ENCODE data around the gene LRRC4C. TPM values are rescaled to one million over a fixed set of nuclear protein-coding genes. Genes with fewer than 3 reads are reported as not detected.

LRRC4C gene
- polyA plus RNA-seq, 1 of the 3 experiments (the other 2 are of a cell fraction), result 0.16 TPM

- Histone ChIP-seq H3K36me3 (replicated peaks in 1 of 2; ENCODE audit: control insufficient read depth in 1 of 2, insufficient read depth in 2 of 2, low read length in 1 of 2) (no peaks in the 10 kb centered on the region), H3K4me2 (no peak overlapping the region), H3K27me3 (ENCODE audit: insufficient read depth) (no peaks in the 10 kb centered on the region), H3K4me1 (ENCODE audit: control insufficient read depth in 1 of 2, insufficient read depth in 2 of 2, low read depth in 1 of 2, low read length in 1 of 2) (no peaks in the 10 kb centered on the region), H3K9me2 (no peaks in the 10 kb centered on the region), H3F3A (replicated peaks; ENCODE audit: insufficient read depth) (no peaks in the 10 kb centered on the region), H3K9ac (no peak overlapping the region), H3K79me2 (ENCODE audit: insufficient read depth) (no peaks in the 10 kb centered on the region), H3K9me3 (no peaks in the 10 kb centered on the region), H2AFZ (ENCODE audit: low read depth) (no peak overlapping the region), H4K20me1 (ENCODE audit: insufficient read depth) (no peaks in the 10 kb centered on the region), H3K4me3 (ENCODE audit: low read depth in 2 of 2, low read length in 1 of 2) (no peak overlapping the region), H3K27ac (ENCODE audit: low read depth in 2 of 2, low read length in 1 of 2) (no peak overlapping the region)
- no peak for DNase-seq
- ChIA-PET POLR2A (no interaction called here), CTCF (no interaction called here)
- 0% methylated on average over 2 of the region's 2 CpGs for WGBS (ENCODE audit: low lambda C conversion rate)
- TF ChIP-seq EP300 (IDR thresholded peaks at IDR 0.05; ENCODE audit: borderline replicate concordance in 1 of 2, low read depth in 1 of 2, low read length in 1 of 2), result no peak
Observed at GRCh38 chr11:41113160-41113559, 346.3 kb downstream of the LRRC4C start.

- H3K79me2 ChIP-seq (ENCODE audit: insufficient read depth), result no peaks in the 10 kb centered on the region
- POLR2A ChIA-PET, result no interaction called here
- H3K4me2 ChIP-seq, result no peak overlapping the region
- H2AFZ ChIP-seq (ENCODE audit: low read depth), result no peak overlapping the region
- no peaks in the 10 kb centered on the region for H3K9me2 ChIP-seq
- no peaks in the 10 kb centered on the region for H3K36me3 ChIP-seq (replicated peaks in 1 of 2; ENCODE audit: control insufficient read depth in 1 of 2, insufficient read depth in 2 of 2, low read length in 1 of 2)
- no peak for TF ChIP-seq POLR2AphosphoS5 (IDR thresholded peaks at IDR 0.05; ENCODE audit: low read depth, low read length)
- TF ChIP-seq EZH2phosphoT487 (IDR thresholded peaks at IDR 0.05; ENCODE audit: borderline replicate concordance, low read depth), result no peak
- no peak for TF ChIP-seq TAF1 (IDR thresholded peaks at IDR 0.05; ENCODE audit: borderline replicate concordance, low read depth, low read length)
- no peak for TF ChIP-seq GATA2 (CRISPR knock-in tag; IDR thresholded peaks at IDR 0.05)
- TF ChIP-seq FOSL2 (IDR thresholded peaks at IDR 0.05; ENCODE audit: borderline replicate concordance, low read depth), result no peak
- CTCF ChIA-PET, result interaction anchor here (1.1 kb wide), 1 partner anchor 11 kb away, joined by 3 read pairs; no protein-coding TSS in a partner anchor
- H3K4me1 ChIP-seq (ENCODE audit: control insufficient read depth in 1 of 2, insufficient read depth in 2 of 2, low read depth in 1 of 2, low read length in 1 of 2), result no peaks in the 10 kb centered on the region
- no peaks in the 10 kb centered on the region for H4K20me1 ChIP-seq (ENCODE audit: insufficient read depth)
- no peak for DNase-seq
- H3K4me3 ChIP-seq (ENCODE audit: low read depth in 2 of 2, low read length in 1 of 2), result no peak overlapping the region
- H3K27me3 ChIP-seq (ENCODE audit: insufficient read depth), result no peaks in the 10 kb centered on the region
- 2% methylated on average over 4 of the region's 4 CpGs for WGBS (ENCODE audit: low lambda C conversion rate)
- H3K9me3 ChIP-seq, result no peaks in the 10 kb centered on the region
- no peaks in the 10 kb centered on the region for H3F3A ChIP-seq (replicated peaks; ENCODE audit: insufficient read depth)
- no peak overlapping the region for H3K27ac ChIP-seq (ENCODE audit: low read depth in 2 of 2, low read length in 1 of 2)
- H3K9ac ChIP-seq, result no peak overlapping the region
Observed at GRCh38 chr11:41110527-41110926, 348.9 kb downstream of the LRRC4C start.

GRCh38 chr11:41102471-41102870 is 357.0 kb downstream of the LRRC4C start:
- H3K79me2 ChIP-seq (ENCODE audit: insufficient read depth), result no peaks in the 10 kb centered on the region
- no peaks in the 10 kb centered on the region for H3K27me3 ChIP-seq (ENCODE audit: insufficient read depth)
- no peaks in the 10 kb centered on the region for H3K9me2 ChIP-seq
- no peak overlapping the region for H2AFZ ChIP-seq (ENCODE audit: low read depth)
- ChIA-PET POLR2A (no interaction called here), CTCF (interaction anchor here (1.0 kb wide), 1 partner anchor 48 kb away, joined by 3 read pairs; no protein-coding TSS in a partner anchor)
- no peaks in the 10 kb centered on the region for H3K4me1 ChIP-seq (ENCODE audit: control insufficient read depth in 1 of 2, insufficient read depth in 2 of 2, low read depth in 1 of 2, low read length in 1 of 2)
- no peaks in the 10 kb centered on the region for H3K9me3 ChIP-seq
- H3K27ac ChIP-seq (ENCODE audit: low read depth in 2 of 2, low read length in 1 of 2), result no peak overlapping the region
- no peak for DNase-seq
- H3K4me3 ChIP-seq (ENCODE audit: low read depth in 2 of 2, low read length in 1 of 2), result no peak overlapping the region
- no peaks in the 10 kb centered on the region for H3F3A ChIP-seq (replicated peaks; ENCODE audit: insufficient read depth)
- 27% methylated on average over 4 of the region's 4 CpGs for WGBS (ENCODE audit: low lambda C conversion rate)
- no peak overlapping the region for H3K9ac ChIP-seq
- no peak overlapping the region for H3K4me2 ChIP-seq
- H3K36me3 ChIP-seq (replicated peaks in 1 of 2; ENCODE audit: control insufficient read depth in 1 of 2, insufficient read depth in 2 of 2, low read length in 1 of 2), result no peaks in the 10 kb centered on the region
- no peaks in the 10 kb centered on the region for H4K20me1 ChIP-seq (ENCODE audit: insufficient read depth)
- TF ChIP-seq CHD2 (IDR thresholded peaks at IDR 0.05; ENCODE audit: low read length, partially characterized antibody) (no peak), TCF12 (IDR thresholded peaks at IDR 0.05) (no peak)

Measured in SK-N-SH (cell line).